Common myeloid progenitor, CD34-positive (primary cell): ENCODE data around the gene RMDN2.

Source experiments
- CTCF ChIA-PET: fragments of 350-600 bp; sonication (Branson Sonifier 250); formaldehyde crosslinking; loops from one replicate; lab custom pipeline; 2021; ENCODE audit warnings: antibody characterized with exemption; lab: Charles Lee
- POLR2A ChIA-PET: fragments of 350-600 bp; sonication (Branson Sonifier 250); formaldehyde crosslinking; loops from one replicate; lab custom pipeline; 2021; ENCODE audit warnings: antibody characterized with exemption; lab: Charles Lee
- DNase-seq, 3 donors: peaks; one replicate each; pipeline versions ENCODE4 v3.0.0 to v3.0.0-alpha.2; 2013
- H3K27ac ChIP-seq, 2 experiments: 1 replicate in 1 of 2; 2 replicates in 1 of 2; pipeline ENCODE4 v1.7.0; 2013; ENCODE audit warnings: inconsistent platforms in 2 of 2, low read length in 2 of 2, mild to moderate bottlenecking in 2 of 2, low read depth in 1 of 2, moderate library complexity in 1 of 2; ENCODE audit not compliant: severe bottlenecking in 2 of 2, insufficient read depth in 1 of 2, poor library complexity in 1 of 2
- H3K27me3 ChIP-seq, 5 experiments: replicated peaks in 2 of 5; 1 replicate in 3 of 5; 2 replicates in 2 of 5; pipeline versions ENCODE4 v1.6.1 to v1.7.0; 2013; ENCODE audit warnings: low read length in 4 of 5, mild to moderate bottlenecking in 2 of 5, moderate library complexity in 2 of 5, inconsistent platforms in 1 of 5; ENCODE audit not compliant: insufficient read depth in 5 of 5, control insufficient read depth in 4 of 5
- H3K36me3 ChIP-seq, 4 experiments: 1 replicate in 2 of 4; 2 replicates in 2 of 4; pipeline versions ENCODE4 v1.6.1 to v1.7.0; 2013; ENCODE audit warnings: low read length in 3 of 4, control low read depth in 1 of 4, mild to moderate bottlenecking in 1 of 4; ENCODE audit not compliant: control insufficient read depth in 4 of 4, insufficient read depth in 4 of 4
- H3K4me1 ChIP-seq, 4 experiments: 1 replicate in 3 of 4; 2 replicates in 1 of 4; pipeline versions ENCODE4 v1.6.1 to v1.7.1; 2013; ENCODE audit warnings: low read length in 3 of 4, mild to moderate bottlenecking in 3 of 4, control low read depth in 1 of 4, inconsistent platforms in 1 of 4, moderate library complexity in 1 of 4; ENCODE audit not compliant: control insufficient read depth in 4 of 4, insufficient read depth in 4 of 4; ENCODE audit errors: control extremely low read depth in 1 of 4
- H3K4me3 ChIP-seq, 7 experiments: 1 replicate in 4 of 7; 2 replicates in 3 of 7; pipeline versions ENCODE4 v1.5.1 to v1.7.0; 2013; ENCODE audit warnings: mild to moderate bottlenecking in 7 of 7, low read length in 6 of 7, moderate library complexity in 6 of 7, inconsistent platforms in 2 of 7, low read depth in 2 of 7, control low read depth in 1 of 7; ENCODE audit not compliant: insufficient read depth in 4 of 7, control insufficient read depth in 1 of 7; ENCODE audit errors: extremely low read depth in 1 of 7
- H3K9me3 ChIP-seq, 5 experiments: 1 replicate in 4 of 5; 2 replicates in 1 of 5; pipeline versions ENCODE4 v1.6.1 to v1.7.1; 2013; ENCODE audit warnings: low read length in 4 of 5, mild to moderate bottlenecking in 2 of 5, inconsistent platforms in 1 of 5, low read depth in 1 of 5, moderate library complexity in 1 of 5; ENCODE audit not compliant: control insufficient read depth in 4 of 5, insufficient read depth in 2 of 5; ENCODE audit errors: control extremely low read depth in 1 of 5
- WGBS: methylation state at CpG from one replicate; pipeline ENCODE4 v1.1.5; 2013; ENCODE audit not compliant: insufficient coverage; 5-methylcytosine and 5-hydroxymethylcytosine counted together

RMDN2 gene

DNA sequence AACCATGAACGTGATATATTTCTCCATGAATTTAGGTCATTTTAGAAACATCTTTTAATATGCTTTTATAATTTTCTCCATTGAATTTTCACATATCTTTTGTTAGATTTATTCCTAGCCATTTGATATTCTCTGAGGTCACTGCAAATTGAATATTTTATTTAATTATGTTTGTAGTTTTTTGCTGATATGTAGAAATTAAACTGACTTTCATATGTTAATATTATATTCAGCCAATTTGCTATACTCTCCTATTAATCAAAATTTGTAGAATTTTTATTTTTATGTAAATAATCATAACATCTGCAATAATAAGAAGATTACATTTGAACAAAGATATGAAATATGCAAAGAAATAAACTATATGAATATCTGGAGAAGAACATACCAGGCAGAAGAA is 46.9 kb downstream of the RMDN2 start:
- ChIA-PET CTCF (no interaction called here), POLR2A (no interaction called here)
- Histone ChIP-seq H3K4me3 (no peak overlapping the region), H3K36me3 (no peaks in the 10 kb centered on the region), H3K4me1 (no peaks in the 10 kb centered on the region), H3K27ac (no peak overlapping the region), H3K9me3 (peaks cover 0 to 5% (median 0%) of the 10 kb centered on the region in 5 experiments), H3K27me3 (no peaks in the 10 kb centered on the region)
- WGBS, result no CpG with 5 or more reads among the region's 1 CpG
- DNase-seq, result no peak

GRCh38 chr2:37973615-37974353 is 48.7 kb downstream of the RMDN2 start:
- Histone ChIP-seq H3K36me3 (no peaks in the 10 kb centered on the region), H3K9me3 (no peaks in the 10 kb centered on the region), H3K27me3 (no peaks in the 10 kb centered on the region), H3K27ac (no peak overlapping the region), H3K4me1 (no peaks in the 10 kb centered on the region), H3K4me3 (no peak overlapping the region)
- ChIA-PET POLR2A (no interaction called here), CTCF (interaction anchor here (0.5 to 1.1 kb wide), 2 partner anchors 451 to 578 kb away, joined by 3 read pairs; no protein-coding TSS in a partner anchor)
- WGBS, result 97% methylated on average over 12 of the region's 15 CpGs
- no peak for DNase-seq

DNA sequence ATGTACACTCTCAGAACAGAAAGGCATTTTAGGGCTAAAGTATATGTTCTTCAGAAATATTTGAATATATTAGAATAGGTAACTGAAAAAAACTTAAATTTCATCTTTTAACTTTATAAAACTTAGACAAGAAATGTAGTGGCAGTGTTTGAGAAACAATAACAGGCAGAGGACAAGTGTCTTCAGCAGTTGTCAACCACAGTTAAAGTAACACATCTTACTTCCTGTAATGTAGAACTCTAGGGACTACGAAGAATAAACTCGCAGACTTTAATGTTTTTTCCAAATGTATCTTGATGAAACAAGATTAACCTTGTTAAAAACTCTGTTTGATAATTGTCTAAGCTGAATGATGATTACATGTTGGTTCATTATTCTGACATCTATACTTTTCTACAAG is 50.7 kb downstream of the RMDN2 start:
- no peak overlapping the region for H3K4me3 ChIP-seq
- POLR2A ChIA-PET, result no interaction called here
- CTCF ChIA-PET, result interaction anchor here (0.6 kb wide), 2 partner anchors 54 to 701 kb away, joined by 3 to 5 read pairs; no protein-coding TSS in a partner anchor
- H3K27ac ChIP-seq, result no peak overlapping the region
- no peaks in the 10 kb centered on the region for H3K4me1 ChIP-seq
- H3K27me3 ChIP-seq, result no peaks in the 10 kb centered on the region
- no peaks in the 10 kb centered on the region for H3K36me3 ChIP-seq
- no CpG with 5 or more reads among the region's 2 CpGs for WGBS
- DNase-seq, result no peak
- H3K9me3 ChIP-seq, result no peaks in the 10 kb centered on the region

GRCh38 chr2:37976411-37976810 is 51.3 kb downstream of the RMDN2 start:
- POLR2A ChIA-PET, result no interaction called here

DNA sequence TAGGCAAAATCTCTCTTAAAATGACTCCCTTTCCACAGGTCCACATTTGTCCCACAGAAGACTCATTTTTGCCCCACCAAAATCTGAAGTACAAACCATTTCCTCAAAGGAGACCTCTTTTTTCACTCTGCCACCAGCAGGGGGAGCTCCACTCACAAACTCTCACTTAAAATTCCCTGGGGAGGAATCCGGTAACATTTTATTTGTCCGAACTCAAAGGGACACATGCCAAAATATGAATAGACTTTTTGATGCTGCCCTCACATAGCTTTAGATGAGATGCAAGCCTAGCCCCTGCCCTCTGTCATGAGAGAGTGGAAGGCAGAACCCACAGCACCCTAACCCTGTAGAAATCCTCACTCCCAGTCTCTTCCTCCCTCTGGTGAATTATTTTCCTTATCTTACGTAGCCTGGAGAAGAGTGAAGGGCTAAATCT is 57.1 kb downstream of the RMDN2 start:
- H3K27me3 ChIP-seq, result no peaks in the 10 kb centered on the region
- H3K27ac ChIP-seq, result no peak overlapping the region
- DNase-seq, result peak; percentile 42 to 62 (median 49)
- ChIA-PET CTCF (interaction anchor here (0.7 to 2.0 kb wide), 8 partner anchors 9 to 292 kb away, joined by 3 to 8 read pairs (median 4); no protein-coding TSS in a partner anchor), POLR2A (interaction anchor here (0.6 kb wide), 1 partner anchor 753 kb away, joined by 3 read pairs; no protein-coding TSS in a partner anchor)
- no peaks in the 10 kb centered on the region for H3K4me1 ChIP-seq
- H3K36me3 ChIP-seq, result no peaks in the 10 kb centered on the region
- 0% methylated on average over 2 of the region's 3 CpGs for WGBS
- H3K9me3 ChIP-seq, result peaks cover 0 to 3% (median 0%) of the 10 kb centered on the region in 5 experiments
- H3K4me3 ChIP-seq, result no peak overlapping the region

More at GRCh38 chr2:37976411-37976810, 51.3 kb downstream of the RMDN2 start:
- Histone ChIP-seq H3K9me3 (no peaks in the 10 kb centered on the region), H3K27me3 (no peaks in the 10 kb centered on the region), H3K4me1 (no peaks in the 10 kb centered on the region), H3K4me3 (no peak overlapping the region), H3K36me3 (no peaks in the 10 kb centered on the region), H3K27ac (no peak overlapping the region)
- CTCF ChIA-PET, result no interaction called here
- no peak for DNase-seq
- 100% methylated on average over 1 of the region's 1 CpG for WGBS

- H3K36me3 ChIP-seq, result no peaks in the 10 kb centered on the region
- H3K4me3 ChIP-seq, result no peak overlapping the region
- H3K9me3 ChIP-seq, result peaks cover 0 to 3% (median 0%) of the 10 kb centered on the region in 5 experiments
- DNase-seq, result no peak
- ChIA-PET CTCF (interaction anchor here (0.8 to 1.1 kb wide), 3 partner anchors 33 to 89 kb away, joined by 3 to 4 read pairs (median 4); no protein-coding TSS in a partner anchor), POLR2A (no interaction called here)
- 83% methylated on average over 2 of the region's 6 CpGs for WGBS
- no peaks in the 10 kb centered on the region for H3K4me1 ChIP-seq
- no peaks in the 10 kb centered on the region for H3K27me3 ChIP-seq
- no peak overlapping the region for H3K27ac ChIP-seq
Measured at GRCh38 chr2:37982847-37983246, 57.8 kb downstream of the RMDN2 start.

DNA sequence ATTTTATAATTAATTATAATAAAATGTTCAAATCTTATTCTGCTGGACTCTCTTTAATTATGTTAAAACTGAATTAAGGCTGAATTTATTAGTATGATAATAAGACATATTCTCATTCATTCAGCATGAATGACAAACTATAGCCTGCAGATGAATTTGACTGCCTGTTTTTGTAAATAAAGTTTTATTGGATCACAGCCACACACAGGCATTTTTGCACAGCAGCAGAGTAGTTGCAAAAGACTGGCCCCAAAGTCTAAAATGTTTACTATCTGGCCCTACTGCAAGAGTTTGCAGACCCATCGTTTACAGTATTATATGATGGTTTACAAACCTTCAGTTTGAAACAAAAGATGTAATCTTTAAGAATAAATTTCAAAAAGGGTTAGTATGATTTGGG is 58.6 kb downstream of the RMDN2 start:
- H3K4me3 ChIP-seq, result no peak overlapping the region
- no CpG with 5 or more reads among the region's 1 CpG for WGBS

More for the DNA sequence above, 58.6 kb downstream of the RMDN2 start:
- ChIA-PET POLR2A (no interaction called here), CTCF (no interaction called here)
- no peak overlapping the region for H3K27ac ChIP-seq
- H3K27me3 ChIP-seq, result no peaks in the 10 kb centered on the region
- H3K36me3 ChIP-seq, result no peaks in the 10 kb centered on the region
- DNase-seq, result no peak
- H3K4me1 ChIP-seq, result no peaks in the 10 kb centered on the region
- H3K9me3 ChIP-seq, result peaks cover 0 to 3% (median 0%) of the 10 kb centered on the region in 5 experiments
